ENCODE measurements around the gene TOM1L2.

The TOM1L2 gene

DNA sequence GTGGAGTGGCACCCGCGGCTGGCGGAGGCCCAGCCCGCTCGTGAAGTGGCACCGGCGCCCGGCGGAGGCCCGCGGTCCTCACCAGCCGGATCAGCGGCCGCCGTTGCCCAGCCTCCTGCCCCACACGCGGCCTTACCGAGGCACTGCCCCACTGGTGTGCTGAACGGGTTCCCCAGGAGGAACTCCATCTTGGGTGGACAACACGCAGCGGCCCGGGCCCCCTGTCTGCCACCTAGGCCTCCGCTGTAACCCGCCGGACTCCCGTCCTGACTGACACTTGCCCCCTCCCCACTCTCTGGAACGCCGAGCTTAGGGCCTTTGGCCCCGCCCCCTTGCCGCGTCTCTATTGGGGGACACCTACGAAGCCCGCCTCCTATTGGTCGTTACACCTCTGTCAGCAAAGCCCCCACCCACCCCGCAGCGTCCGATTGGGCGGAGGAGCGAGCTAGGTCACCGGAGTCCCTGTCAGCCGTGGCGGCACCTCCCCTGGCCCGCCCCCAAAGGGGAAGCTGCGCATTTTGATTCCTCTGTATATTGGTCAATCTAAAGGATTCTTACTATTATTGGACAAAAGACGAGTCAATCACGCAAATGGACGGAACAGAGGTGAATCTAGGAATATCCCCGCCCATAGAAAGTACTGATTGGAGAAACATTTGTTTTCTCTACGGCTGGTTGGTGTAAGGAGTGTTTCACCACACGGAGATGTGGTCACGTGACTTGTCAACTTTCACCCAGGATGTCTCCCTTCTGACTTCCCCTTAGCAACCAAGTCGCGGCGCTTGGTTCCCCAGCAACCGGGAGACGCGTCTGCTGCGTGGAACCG is at the start of gene TOM1L2, which contains the start of gene DRC3:
TSS of gene TOM1L2 (minus strand) at position 275 of the 826 bp plus-strand sequence. CDS start at position 188, 87 bp downstream.
TSS of gene DRC3 (plus strand) at position 737 of the 826 bp plus-strand sequence. CDS start 4,737 bp downstream, outside the sequence.
- peak; percentile 100 for DNase-seq (ENCODE audit: low spot score)
- FAIRE-seq = peak; percentile 98

DNA sequence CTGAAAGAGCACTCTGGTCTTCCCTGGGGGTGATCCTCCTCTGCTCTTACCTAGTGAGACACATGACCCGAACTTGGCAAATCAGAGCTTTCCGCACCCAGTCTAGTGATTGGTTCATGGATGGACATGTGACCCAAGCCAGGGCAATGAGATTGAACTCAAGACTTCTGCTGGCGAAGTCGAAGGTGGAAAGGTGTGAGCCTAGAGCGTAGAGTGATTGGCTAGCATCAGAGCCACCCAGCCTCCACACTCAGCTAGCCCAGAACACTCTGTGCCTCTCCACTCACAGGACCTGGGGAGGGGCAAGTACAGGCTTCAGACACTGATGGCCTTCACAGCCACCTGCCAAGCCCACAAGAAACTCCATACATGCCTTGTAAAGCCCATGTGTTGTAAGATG is 49.2 kb upstream of the TOM1L2 start:
- FAIRE-seq = no peak
- DNase-seq (ENCODE audit: low spot score) = no peak

DNA sequence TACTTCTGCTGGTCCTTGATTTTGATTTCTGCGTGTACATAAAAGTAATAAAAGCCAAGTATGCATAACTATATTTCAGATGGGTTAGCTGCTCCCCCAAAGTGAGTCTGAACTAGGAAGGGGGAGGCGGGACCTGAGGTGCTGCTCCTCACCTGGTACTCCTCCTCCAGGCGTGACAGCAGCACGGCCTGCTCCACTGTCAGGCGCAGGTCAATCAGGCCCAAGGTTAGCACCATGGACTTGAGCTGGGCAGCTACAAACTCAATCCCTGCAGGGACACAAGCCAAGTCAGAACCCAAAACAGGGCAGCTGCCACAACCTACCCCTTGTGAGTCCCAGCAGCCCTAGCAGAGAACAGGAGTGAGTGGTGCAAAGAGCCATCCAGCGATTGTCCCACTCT is 48.8 kb upstream of the TOM1L2 start:
- FAIRE-seq (no peak), DNase-seq (ENCODE audit: low spot score) (no peak)

DNA sequence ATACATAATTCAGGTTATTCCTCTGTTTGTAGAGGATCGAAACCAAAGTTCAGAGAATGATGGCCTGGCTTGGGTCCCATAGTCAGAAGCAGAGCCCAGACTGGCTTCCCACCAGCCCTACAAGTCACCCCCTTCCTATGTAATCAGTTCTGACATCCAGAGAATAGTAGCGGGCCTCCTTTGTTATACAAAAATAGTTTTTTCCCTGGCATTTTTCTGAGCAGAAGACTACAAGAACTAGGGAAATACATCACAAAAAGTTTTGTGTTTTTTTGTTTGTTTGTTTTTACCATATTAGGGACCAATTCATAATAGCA is 47.6 kb upstream of the TOM1L2 start:
- no peak for DNase-seq (ENCODE audit: low spot score)
- no peak for FAIRE-seq

DNA sequence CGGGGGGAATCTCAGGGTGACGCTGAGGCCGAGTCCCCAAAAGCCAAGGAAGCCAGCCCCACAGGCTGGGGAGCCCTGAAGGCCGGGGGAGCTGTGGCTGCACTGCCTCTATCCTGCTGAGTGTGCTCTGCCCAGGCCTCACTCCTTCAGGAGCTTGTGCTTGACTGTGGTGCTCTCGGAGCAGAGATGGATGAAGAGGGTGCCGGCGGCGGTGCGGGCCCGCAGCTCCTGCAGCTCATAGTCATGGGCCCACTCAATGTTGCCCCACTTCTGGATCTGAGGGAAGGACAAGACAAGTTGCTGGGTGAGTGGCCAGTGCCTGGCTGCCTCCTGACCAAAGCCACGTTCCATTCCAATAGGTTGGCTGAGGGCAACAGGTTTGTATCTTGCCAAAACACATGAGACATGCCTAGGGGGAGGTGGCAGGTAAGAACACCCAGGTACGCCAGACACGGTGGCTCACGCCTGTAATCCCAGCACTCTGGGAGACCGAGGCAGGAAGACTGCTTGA is 46.3 kb upstream of the TOM1L2 start:
- DNase-seq (ENCODE audit: low spot score) = no peak
- no peak for FAIRE-seq

DNA sequence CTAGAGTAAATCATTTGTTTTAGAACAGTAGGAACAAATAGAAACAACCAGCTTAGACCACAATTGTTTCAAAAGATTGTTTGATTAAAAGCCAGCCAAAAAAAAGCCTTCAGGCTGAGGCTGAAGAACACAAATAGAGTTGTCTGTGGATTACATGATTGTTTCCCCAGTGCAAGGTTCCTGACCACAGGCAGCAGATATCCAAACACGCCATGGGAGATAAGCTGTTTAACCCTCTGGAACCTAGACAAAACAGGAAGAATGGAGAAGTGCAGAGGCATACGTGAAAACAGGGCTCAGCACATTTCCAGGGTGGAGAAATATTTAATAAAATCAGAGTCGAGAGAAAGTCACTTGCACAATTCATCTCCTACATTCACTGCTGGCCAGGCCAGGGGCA is 45.8 kb upstream of the TOM1L2 start:
- no peak for DNase-seq (ENCODE audit: low spot score)
- no peak for FAIRE-seq

DNA sequence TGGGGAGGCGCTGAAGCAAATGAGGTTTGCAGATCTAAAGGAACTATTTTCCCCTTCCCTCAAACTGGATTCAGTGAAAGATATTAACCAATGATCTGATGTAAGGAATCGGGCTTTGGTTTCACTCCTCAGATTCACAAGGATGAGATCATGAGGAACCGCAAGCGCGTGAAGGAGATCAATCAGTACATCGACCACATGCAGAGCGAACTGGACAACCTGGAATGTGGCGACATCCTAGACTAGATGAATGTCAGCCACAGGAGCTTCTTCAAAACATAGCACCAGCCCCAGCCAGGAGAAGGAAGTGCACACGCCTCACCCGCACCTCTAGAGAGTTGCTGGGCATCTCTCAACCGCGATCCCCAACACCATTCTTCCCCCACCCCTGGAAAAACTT is 44.2 kb upstream of the TOM1L2 start:
- DNase-seq (ENCODE audit: low spot score) = no peak
- no peak for FAIRE-seq

DNA sequence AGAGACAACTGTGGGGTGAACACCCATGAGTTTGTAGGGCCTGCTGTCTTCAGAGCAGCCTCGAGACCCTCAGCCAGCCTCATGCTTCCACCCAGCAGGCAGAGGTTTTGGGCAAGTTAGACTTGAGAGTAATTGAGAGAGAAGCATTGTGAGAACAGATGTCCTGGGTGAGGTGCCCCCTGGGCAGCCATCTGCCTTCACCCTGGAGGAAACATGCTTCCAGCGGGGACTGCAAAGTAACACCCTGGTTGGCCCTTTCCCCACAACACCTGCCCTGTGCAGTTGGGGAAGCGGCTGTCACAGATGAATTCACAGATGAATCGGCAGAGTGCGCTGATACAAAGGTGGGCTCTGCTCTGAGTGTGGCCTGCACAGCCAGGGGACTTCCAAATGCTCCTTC is 43.4 kb upstream of the TOM1L2 start:
- no peak for DNase-seq (ENCODE audit: low spot score)
- no peak for FAIRE-seq

DNA sequence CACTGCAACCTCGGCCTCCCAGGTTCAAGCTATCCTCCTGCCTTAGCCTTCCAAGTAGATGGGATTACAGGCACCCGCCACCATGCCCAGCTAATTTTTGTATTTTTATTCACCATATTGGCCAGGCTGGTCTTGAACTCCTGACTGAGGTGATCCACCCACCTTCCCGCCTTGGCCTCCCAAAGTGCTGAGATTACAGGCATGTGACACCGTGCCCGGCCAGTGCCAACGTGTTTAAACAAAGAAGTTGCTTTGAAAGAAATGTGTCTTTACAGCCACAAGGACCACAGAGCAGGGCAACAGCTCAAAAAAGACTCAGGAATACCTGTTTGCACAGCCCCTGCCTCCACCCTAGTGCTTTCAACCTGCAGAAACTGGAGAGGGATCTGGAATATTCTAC is 41.8 kb upstream of the TOM1L2 start:
- FAIRE-seq = no peak

DNA sequence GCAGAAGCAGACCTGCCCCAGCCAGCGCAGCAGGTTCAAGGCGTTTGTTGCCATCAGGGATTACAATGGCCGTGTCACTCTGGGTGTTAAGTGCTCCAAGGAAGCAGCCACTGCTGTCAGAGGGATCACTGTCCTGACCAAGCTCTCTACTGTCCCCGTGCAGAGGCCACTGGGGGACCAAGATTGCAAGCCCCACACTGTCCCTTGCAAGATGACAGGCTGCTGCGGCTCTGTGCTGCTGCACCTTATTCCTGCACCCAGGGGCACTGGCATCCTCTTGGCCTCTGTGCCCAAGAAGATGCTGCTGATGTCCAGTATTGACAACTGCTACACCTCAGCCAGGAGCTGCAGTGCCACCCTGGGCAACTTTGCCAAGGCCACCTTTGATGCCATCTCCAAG is 39.1 kb upstream of the TOM1L2 start:
- no peak for FAIRE-seq
- DNase-seq (ENCODE audit: low spot score) = no peak

More for the DNA sequence above, 41.8 kb upstream of the TOM1L2 start:
- no peak for DNase-seq (ENCODE audit: low spot score)

DNA sequence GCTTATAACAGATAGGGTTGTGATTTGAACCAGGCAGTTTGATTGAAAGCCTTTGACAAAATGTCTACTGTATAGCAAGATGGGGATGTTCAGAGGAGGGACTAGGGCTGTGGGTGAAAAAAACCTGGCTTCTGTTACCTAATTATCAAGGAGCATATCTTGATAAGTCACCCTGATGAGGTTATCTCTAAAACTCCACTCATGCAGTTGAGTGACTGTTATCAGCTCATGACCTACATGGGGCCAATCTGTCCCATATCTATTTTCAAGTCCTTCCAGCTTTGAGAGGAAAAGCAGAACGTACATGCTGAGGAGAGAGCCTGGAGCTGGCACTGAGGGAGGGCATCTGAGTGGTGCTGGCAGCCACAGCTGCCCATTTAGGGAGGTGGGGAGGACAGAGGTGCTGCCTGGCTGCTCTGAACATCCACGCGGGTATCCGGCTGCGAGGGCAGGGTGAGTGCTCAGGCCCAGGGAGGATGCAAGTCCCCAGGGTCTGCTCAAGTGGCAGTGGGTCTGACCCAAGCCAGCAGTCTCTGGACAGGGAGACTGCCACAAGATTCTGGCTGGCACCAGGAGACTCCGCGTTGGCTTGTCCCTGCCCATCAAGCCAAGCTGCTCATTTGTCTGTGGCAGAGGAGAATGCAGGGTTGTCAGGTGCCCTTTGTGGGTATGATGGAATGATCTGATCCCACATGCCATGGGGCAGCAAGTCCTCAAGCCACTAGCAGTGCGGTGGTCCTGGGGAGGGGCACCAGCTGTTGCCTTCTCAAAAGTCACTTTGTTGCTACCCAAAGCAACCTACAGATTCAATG is 37.6 kb upstream of the TOM1L2 start:
- no peak for DNase-seq (ENCODE audit: low spot score)
- FAIRE-seq = no peak

DNA sequence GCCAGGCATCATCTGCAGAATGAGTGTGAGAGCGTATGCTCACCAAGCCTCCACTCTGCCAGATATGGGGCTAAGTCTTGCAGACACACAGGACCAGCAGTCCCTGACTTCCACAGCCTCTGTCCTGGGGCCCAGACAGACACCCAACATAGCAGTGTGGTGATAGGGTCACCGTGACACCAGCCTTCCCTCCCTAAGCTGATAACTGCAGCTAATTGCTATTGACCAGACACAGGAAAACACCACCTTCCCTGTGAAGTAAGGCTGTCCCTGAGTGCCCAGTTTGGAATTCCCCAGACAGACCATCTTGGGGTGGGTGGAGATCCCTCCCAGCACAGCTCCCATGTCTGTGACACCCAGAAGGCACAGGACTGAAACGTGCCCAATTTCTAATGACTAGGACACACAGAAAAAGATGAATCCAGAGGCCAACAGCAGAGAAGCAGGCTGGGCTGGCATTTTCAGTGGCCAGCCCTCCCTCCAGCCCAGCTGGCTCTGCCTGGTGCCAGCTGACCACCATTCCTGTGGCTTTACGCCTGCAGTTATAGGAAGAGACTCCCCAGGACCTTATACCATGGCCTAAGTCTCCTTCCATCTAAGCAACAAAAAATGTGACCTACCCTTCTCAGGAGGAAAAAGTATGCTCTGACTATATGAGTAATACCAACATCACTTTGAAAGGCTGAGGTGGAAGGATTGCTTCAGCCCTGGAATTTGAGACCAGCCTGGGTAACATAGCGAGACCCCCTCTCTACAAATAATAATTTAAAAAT is 36.5 kb upstream of the TOM1L2 start:
- DNase-seq (ENCODE audit: low spot score) = peak; percentile 59
- no peak for FAIRE-seq

DNA sequence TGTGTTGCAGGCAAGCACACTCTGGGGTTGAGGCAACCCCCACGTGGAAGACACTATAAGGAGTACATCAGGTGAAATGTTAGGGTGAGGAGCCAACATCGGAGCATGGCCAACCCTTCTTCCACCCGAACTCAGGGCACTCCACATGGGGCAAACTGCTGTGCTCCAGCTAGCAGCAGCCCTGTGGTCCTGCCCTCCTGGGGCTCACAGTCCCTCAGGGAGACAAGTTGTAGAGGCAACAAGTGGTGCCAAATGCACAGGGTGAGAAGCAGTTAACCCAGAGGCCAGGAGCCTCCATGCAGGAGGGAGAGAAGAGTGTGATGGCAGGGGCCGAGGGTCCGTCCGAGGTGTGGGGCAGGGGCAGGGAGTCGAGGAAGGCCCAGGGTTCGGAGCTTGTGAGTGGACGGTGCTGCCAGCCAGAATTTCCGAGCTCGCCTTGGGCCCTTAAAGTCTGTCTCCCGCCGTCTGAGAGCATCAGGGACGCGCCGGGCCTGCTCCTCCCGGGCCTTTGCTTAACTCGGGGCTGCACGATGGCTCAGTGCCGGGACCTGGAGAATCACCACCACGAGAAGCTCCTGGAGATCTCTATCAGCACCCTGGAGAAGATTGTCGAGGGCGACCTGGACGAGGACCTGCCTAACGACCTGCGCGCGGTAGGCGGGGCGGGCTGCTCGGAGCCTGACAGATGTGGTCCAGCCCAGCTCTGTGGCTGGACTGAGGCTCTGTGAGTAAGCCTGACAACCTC is 34.5 kb upstream of the TOM1L2 start:
- DNase-seq (ENCODE audit: low spot score) (no peak), FAIRE-seq (no peak)

DNA sequence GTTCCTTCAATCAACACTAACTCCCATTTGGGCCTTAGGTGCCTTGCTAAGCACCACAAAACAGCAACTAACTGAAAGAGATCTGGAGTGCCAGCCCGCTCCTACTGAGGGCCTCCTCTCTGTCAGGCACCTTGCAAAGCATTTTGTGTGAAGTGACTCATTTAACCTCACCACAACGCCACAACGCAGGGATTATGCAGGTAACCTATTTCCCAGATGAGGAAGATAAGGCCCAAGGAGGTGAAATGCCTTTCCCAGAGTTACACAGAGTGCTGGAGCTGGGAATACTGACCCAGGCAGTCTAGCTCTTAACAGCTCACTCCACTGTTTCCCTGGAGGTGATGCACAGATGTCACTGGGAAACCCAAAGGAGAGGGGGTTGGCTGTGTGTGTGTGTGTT is 33.3 kb upstream of the TOM1L2 start:
- DNase-seq (ENCODE audit: low spot score) (no peak), FAIRE-seq (no peak)

DNA sequence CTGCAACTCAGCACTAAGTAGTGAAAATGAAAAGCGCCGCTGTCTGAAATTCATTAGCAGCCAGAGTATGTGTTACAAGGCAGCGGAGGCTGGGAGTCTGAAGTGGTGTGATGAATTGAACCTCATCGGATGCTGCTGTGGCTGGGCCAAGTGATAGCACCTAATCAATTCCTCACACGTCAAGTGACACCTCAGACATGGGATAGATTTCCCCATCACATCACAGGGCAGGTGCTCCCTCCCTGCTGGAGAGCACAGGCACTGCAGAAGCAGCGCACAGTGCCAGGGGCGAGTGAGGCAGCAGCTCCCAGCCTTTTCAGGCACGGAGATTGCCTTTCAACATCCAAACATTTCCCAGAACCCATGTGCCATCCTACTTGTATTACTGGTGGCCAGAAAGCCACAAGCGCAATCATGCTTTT is 32.7 kb upstream of the TOM1L2 start:
- FAIRE-seq = no peak
- no peak for DNase-seq (ENCODE audit: low spot score)

DNA sequence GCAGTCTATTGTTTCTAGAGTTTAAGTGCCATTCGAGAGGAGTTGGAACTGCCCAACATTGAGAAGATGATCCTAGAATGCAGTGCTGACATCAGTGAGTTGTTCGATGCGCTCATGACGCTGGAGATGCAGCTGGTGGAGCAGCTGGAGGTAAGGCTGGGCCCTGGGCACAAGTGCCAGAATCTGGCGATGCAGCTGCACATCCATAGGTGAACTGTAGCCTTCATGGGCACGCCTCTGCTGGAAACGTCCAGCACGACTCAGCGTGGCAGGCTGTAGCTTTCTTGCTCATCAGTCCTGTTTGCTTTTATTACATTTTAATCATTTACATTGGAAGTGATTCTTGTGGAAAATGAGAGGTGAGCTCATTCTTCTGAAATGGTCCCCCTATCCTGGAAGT is 32.1 kb upstream of the TOM1L2 start:
- FAIRE-seq = no peak
- DNase-seq (ENCODE audit: low spot score) = no peak

DNA sequence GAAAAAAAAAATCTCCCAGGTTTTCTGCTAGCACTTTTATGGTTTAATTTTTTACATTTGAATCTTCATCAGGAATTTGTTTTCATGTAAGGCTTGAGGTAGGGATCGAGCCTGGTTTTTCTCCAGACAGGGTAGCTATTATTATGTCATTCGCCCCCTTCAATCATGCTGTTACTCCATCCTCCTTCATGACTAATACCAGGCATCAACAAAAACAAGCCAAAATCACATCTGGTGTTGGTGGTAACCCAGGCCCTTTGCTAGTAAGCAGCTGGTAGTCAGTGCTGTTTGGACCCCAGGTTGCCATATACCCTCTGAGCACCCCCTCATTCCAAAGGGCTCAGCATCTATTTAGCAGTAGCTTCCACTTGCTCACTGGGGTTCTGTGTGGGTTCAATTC is 30.0 kb upstream of the TOM1L2 start:
- DNase-seq (ENCODE audit: low spot score) (no peak), FAIRE-seq (no peak)

DNA sequence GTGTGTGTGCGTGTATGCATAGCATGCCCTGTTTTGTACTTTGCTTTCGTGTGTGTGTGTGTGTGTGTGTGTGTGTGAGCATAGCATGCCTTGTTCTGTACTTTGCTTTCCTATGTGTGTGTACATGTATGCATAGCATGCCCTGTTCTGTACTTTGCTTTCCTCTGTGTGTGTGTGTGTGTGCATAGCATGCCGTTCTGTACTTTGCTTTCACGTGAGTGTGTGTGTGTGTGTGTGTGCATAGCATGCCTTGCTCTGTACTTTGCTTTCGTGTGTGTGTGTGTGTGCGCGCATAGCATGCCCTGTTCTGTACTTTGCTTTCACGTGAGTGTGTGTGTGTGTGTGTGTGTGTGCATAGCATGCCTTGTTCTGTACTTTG is 27.8 kb upstream of the TOM1L2 start:
- DNase-seq (ENCODE audit: low spot score) (no peak), FAIRE-seq (no peak)

DNA sequence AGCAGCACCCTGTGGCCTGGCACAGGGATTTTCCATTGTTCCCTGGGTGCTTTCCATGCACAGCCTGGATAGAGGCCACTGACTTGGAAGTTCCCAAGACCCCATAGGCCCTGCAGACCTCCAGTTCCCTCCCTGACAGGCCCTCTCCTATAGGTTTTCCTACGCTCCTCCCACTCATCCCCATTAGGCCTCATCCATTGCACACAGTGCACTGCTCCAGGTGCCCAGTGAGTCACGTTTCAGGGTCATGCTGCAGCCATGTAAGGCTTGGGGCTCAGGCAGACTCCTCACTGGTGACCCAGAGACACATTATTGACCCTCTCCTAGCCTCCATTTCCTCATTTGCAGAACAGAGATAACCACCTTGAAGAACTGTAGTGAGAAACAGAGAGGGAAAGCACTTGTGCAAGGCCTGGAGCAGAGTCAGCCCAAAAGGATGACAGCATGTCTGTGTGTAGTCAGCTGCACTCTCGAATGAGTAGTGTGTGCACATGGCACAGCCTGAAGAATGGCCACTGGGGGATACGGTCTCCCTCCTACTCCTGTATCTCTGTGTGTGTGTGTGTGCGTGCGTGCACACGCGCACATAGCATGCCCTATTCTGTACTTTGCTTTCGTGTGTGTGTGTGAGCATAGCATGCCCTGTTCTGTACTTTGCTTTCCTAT is 27.3 kb upstream of the TOM1L2 start:
- DNase-seq (ENCODE audit: low spot score) = no peak
- no peak for FAIRE-seq

DNA sequence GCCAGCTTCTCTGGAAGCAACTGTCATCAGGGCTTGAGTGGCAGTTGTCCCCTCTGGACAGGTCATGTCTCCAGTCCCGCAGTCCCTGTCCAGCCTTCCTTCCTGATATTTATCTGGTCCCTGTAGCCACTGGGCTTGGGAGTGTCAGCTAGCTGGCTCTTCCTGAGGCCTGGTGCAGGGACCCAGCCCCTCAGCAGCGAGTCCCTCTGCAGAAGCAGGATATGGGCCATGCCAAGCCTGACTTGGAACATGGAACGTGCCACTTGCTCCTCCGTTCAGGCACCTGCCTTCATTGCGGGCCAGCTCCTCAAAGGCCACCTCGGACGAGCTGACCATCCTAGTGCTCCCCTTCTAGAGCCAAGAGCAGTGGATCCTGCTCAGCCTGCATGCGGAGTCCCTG is 26.7 kb upstream of the TOM1L2 start:
- no peak for FAIRE-seq
- DNase-seq (ENCODE audit: low spot score) = no peak

All from RCC 7860 (cell line).